CD14-positive monocyte (primary cell): ENCODE results near the gene AQP12B. TPM values are rescaled to one million over a fixed set of nuclear protein-coding genes. Genes with fewer than 3 reads are reported as not detected.

Experiments
- DNase-seq, 3 donors: peaks; one replicate each; pipeline ENCODE4 v3.0.0-alpha.2; 2011 to 2022
- H2AFZ ChIP-seq: 2 replicates; pipeline ENCODE4 v1.6.0; 2012; ENCODE audit warnings: mild to moderate bottlenecking, low read depth, low read length, inconsistent platforms; ENCODE audit not compliant: insufficient read depth, poor library complexity, severe bottlenecking
- H3K27ac ChIP-seq, 2 donors: 1 replicate in 1 of 2; 2 replicates in 1 of 2; pipeline ENCODE4 v1.5.1; 2012 to 2013; ENCODE audit warnings: low read length in 2 of 2, control low read depth in 1 of 2, inconsistent platforms in 1 of 2, low read depth in 1 of 2, mild to moderate bottlenecking in 1 of 2
- H3K27me3 ChIP-seq, 2 donors: one replicate each; pipeline versions ENCODE4 v1.6.0 to v1.6.1; 2011 to 2013; ENCODE audit warnings: low read length in 2 of 2; ENCODE audit not compliant: control insufficient read depth in 2 of 2, insufficient read depth in 2 of 2
- H3K36me3 ChIP-seq, 2 donors: replicated peaks in 1 of 2; 1 replicate in 1 of 2; 2 replicates in 1 of 2; pipeline versions ENCODE4 v1.5.1 to v1.6.1; 2012 to 2013; ENCODE audit warnings: low read length in 2 of 2, control low read depth in 1 of 2, inconsistent platforms in 1 of 2, mild to moderate bottlenecking in 1 of 2; ENCODE audit not compliant: insufficient read depth in 2 of 2, control insufficient read depth in 1 of 2
- H3K4me1 ChIP-seq, 2 donors: 1 replicate in 1 of 2; 2 replicates in 1 of 2; pipeline versions ENCODE4 v1.5.1 to v1.6.1; 2012 to 2013; ENCODE audit warnings: low read length in 2 of 2, control low read depth in 1 of 2, inconsistent platforms in 1 of 2, mild to moderate bottlenecking in 1 of 2, moderate library complexity in 1 of 2; ENCODE audit not compliant: insufficient read depth in 2 of 2, control insufficient read depth in 1 of 2
- H3K4me2 ChIP-seq: replicated peaks from 2 replicates; pipeline ENCODE3; 2012; ENCODE audit warnings: low read length, moderate library complexity, mild to moderate bottlenecking; ENCODE audit not compliant: poor library complexity, severe bottlenecking; ENCODE audit errors: extremely low read depth
- H3K4me3 ChIP-seq, 3 experiments: fragments of 200-600 bp in 1 of 3; sonication (generic) in 1 of 3; replicated peaks in 1 of 3; 1 replicate in 2 of 3; 2 replicates in 1 of 3; pipeline ENCODE4 v1.5.1; 2011 to 2013; ENCODE audit warnings: low read length in 3 of 3, mild to moderate bottlenecking in 3 of 3, control low read depth in 2 of 3, low read depth in 2 of 3, inconsistent platforms in 1 of 3, moderate library complexity in 1 of 3
- H3K79me2 ChIP-seq: 2 replicates; pipeline ENCODE4 v1.6.0; 2012; ENCODE audit warnings: mild to moderate bottlenecking, control low read depth, inconsistent platforms, low read length, moderate library complexity; ENCODE audit not compliant: insufficient read depth
- H3K9ac ChIP-seq: 2 replicates; pipeline ENCODE4 v1.6.0; 2017; ENCODE audit warnings: low read length, mild to moderate bottlenecking; ENCODE audit not compliant: insufficient read depth, poor library complexity, severe bottlenecking
- H3K9me3 ChIP-seq, 2 donors: replicated peaks in 1 of 2; 1 replicate in 1 of 2; 2 replicates in 1 of 2; pipeline versions ENCODE4 v1.5.1 to v1.6.1; 2012 to 2013; ENCODE audit warnings: low read length in 2 of 2, control low read depth in 1 of 2; ENCODE audit not compliant: control insufficient read depth in 1 of 2, insufficient read depth in 1 of 2
- H4K20me1 ChIP-seq: 2 replicates; pipeline ENCODE4 v1.6.0; 2012; ENCODE audit warnings: mild to moderate bottlenecking, low read length, control low read depth, moderate library complexity; ENCODE audit not compliant: insufficient read depth
- H3K27ac Mint-ChIP-seq, 7 donors: one replicate each; pipeline ENCODE4 v1.8.0; 2020; ENCODE audit warnings: mild to moderate bottlenecking in 7 of 7, mixed read lengths in 7 of 7, moderate library complexity in 6 of 7, inconsistent platforms in 2 of 7
- H3K27me3 Mint-ChIP-seq, 3 donors: one replicate each; pipeline ENCODE4 v1.8.0; 2021 to 2022; ENCODE audit warnings: low read depth in 3 of 3, mild to moderate bottlenecking in 3 of 3, mixed read lengths in 3 of 3, moderate library complexity in 3 of 3, inconsistent platforms in 1 of 3
- H3K36me3 Mint-ChIP-seq, 2 donors: one replicate each; pipeline ENCODE4 v1.8.0; 2020; ENCODE audit warnings: mixed read lengths in 2 of 2, inconsistent platforms in 1 of 2, mild to moderate bottlenecking in 1 of 2
- H3K4me1 Mint-ChIP-seq: one replicate; pipeline ENCODE4 v1.8.0; 2020; ENCODE audit warnings: mild to moderate bottlenecking, mixed read lengths
- H3K4me3 Mint-ChIP-seq, 2 donors: one replicate each; pipeline ENCODE4 v1.8.0; 2020; ENCODE audit warnings: mild to moderate bottlenecking in 2 of 2, mixed read lengths in 2 of 2, moderate library complexity in 1 of 2
- H3K9me3 Mint-ChIP-seq, 7 donors: one replicate each; pipeline ENCODE4 v1.8.0; 2020 to 2022; ENCODE audit warnings: mixed read lengths in 7 of 7, mild to moderate bottlenecking in 6 of 7, moderate library complexity in 6 of 7, inconsistent platforms in 2 of 7
- CTCF ChIP-seq: fragments of 200-600 bp; IDR thresholded peaks from one replicate; pipeline ENCODE4 v1.8.0; 2022; ENCODE audit warnings: antibody characterized with exemption, mild to moderate bottlenecking
- WGBS: methylation state at CpG from one replicate; pipeline ENCODE4 v1.1.5; 2013; ENCODE audit warnings: missing lambda C conversion rate; ENCODE audit not compliant: insufficient coverage; 5-methylcytosine and 5-hydroxymethylcytosine counted together
- intact Hi-C, 2 donors: fragments of 100-400 bp; cut with micrococcal nuclease; formaldehyde crosslinking; loops; one replicate each; pipeline versions ENCODE4 v1.15.0 to v1.15.1; 2023
- polyA plus RNA-seq, 3 donors: library from polyadenylated mRNA; depleted of rRNA in 1 of 3; unstranded in 2 of 3; stranded (reverse) in 1 of 3; fragments of 300-500 nt in 2 of 3; fragments of >200 nt in 1 of 3; fragmentation: Illumina TruSeq in 2 of 3; gene quantifications; 1 replicate in 2 of 3; 2 replicates in 1 of 3; pipeline ENCODE4 v1.2.3, GENCODE V29; 2012 to 2021

Gene AQP12B
- polyA plus RNA-seq, 3 donors = not detected

- H3K4me3 Mint-ChIP-seq = peak overlapping the region in 1 of 2 donors; percentile 62
- no peaks in the 10 kb centered on the region for H3K4me1 ChIP-seq
- intact Hi-C loops = no loop called here
- no peak for TF ChIP-seq CTCF
- peaks cover 43 to 60% (median 52%) of the 10 kb centered on the region in 3 donors for H3K27me3 Mint-ChIP-seq
- H3K36me3 Mint-ChIP-seq = no peaks in the 10 kb centered on the region
- no peak overlapping the region for H3K27ac ChIP-seq
- peaks cover 18 to 35% of the 10 kb centered on the region in 2 donors for H3K27me3 ChIP-seq
- no peak overlapping the region for H3K4me3 ChIP-seq
- peaks cover 0 to 2% (median 0%) of the 10 kb centered on the region in 7 donors for H3K9me3 Mint-ChIP-seq
- no peaks in the 10 kb centered on the region for H4K20me1 ChIP-seq
- no peak for DNase-seq
- H3K9me3 ChIP-seq = no peaks in the 10 kb centered on the region
- no peak overlapping the region for H3K27ac Mint-ChIP-seq
- H2AFZ ChIP-seq = no peak overlapping the region
- H3K9ac ChIP-seq = no peak overlapping the region
- H3K4me1 Mint-ChIP-seq = no peaks in the 10 kb centered on the region
- no peak overlapping the region for H3K4me2 ChIP-seq
- no peaks in the 10 kb centered on the region for H3K79me2 ChIP-seq
- H3K36me3 ChIP-seq = no peaks in the 10 kb centered on the region
- WGBS = 44% methylated on average over 44 of the region's 46 CpGs
Measured at GRCh38 chr2:240672076-240672700, 10.5 kb downstream of the AQP12B start.

- WGBS = 85% methylated on average over 4 of the region's 4 CpGs
- no peak for DNase-seq
Measured at GRCh38 chr2:240670950-240671349, 11.7 kb downstream of the AQP12B start.

More at GRCh38 chr2:240670950-240671349, 11.7 kb downstream of the AQP12B start:
- Histone ChIP-seq H2AFZ (no peak overlapping the region), H3K4me3 (no peak overlapping the region), H3K9ac (no peak overlapping the region), H3K27ac (no peak overlapping the region), H3K4me1 (no peaks in the 10 kb centered on the region), H4K20me1 (no peaks in the 10 kb centered on the region), H3K4me2 (no peak overlapping the region), H3K27me3 (peaks cover 25 to 47% of the 10 kb centered on the region in 2 donors), H3K36me3 (no peaks in the 10 kb centered on the region), H3K79me2 (no peaks in the 10 kb centered on the region), H3K9me3 (no peaks in the 10 kb centered on the region)
- no peak overlapping the region for H3K27ac Mint-ChIP-seq
- no peaks in the 10 kb centered on the region for H3K4me1 Mint-ChIP-seq
- H3K9me3 Mint-ChIP-seq = peaks cover 0 to 3% (median 0%) of the 10 kb centered on the region in 7 donors
- no peaks in the 10 kb centered on the region for H3K36me3 Mint-ChIP-seq
- no peak for TF ChIP-seq CTCF
- intact Hi-C loops = no loop called here
- peaks cover 52 to 72% (median 57%) of the 10 kb centered on the region in 3 donors for H3K27me3 Mint-ChIP-seq
- H3K4me3 Mint-ChIP-seq = no peak overlapping the region
